CD4-positive, alpha-beta T cell (primary cell): ENCODE measurements around the gene KRTAP5-8. TPM values are rescaled to one million over a fixed set of nuclear protein-coding genes. Genes with fewer than 3 reads are reported as not detected.
"Not testable (repeated sequence)": the region's sequence is repeated elsewhere in the genome, so short reads cannot be mapped to it uniquely, and the experiment has no call there.

Source experiments
- ATAC-seq: fragments of 200-7000 bp; cut with Tn5 transposase; one replicate; pipeline ENCODE4 v1.10.0; 2022; ENCODE audit warnings: mild to moderate bottlenecking; ENCODE audit not compliant: poor library complexity
- CTCF ChIA-PET: fragments of 350-600 bp; sonication (Branson Sonifier 250); formaldehyde crosslinking; loops from one replicate; lab custom pipeline; 2021; ENCODE audit warnings: antibody characterized with exemption, inconsistent platforms; lab: Charles Lee
- POLR2A ChIA-PET: fragments of 350-600 bp; sonication (Branson Sonifier 250); formaldehyde crosslinking; loops from one replicate; lab custom pipeline; 2021; ENCODE audit warnings: antibody characterized with exemption, inconsistent platforms; lab: Charles Lee
- DNase-seq, 14 experiments: peaks; one replicate each; pipeline ENCODE4 v3.0.0-alpha.2; 2013 to 2020; ENCODE audit warnings: mixed read lengths in 2 of 14
- H3K27ac ChIP-seq, 2 donors: one replicate each; pipeline versions ENCODE4 v1.5.1 to v1.7.0; 2013; ENCODE audit warnings: low read length in 2 of 2, low read depth in 1 of 2, mild to moderate bottlenecking in 1 of 2
- H3K27me3 ChIP-seq, 2 experiments: 1 replicate in 1 of 2; 2 replicates in 1 of 2; pipeline versions ENCODE4 v1.6.1 to v1.7.0; 2013; ENCODE audit warnings: low read length in 2 of 2, control low read depth in 1 of 2, mild to moderate bottlenecking in 1 of 2, moderate library complexity in 1 of 2; ENCODE audit not compliant: insufficient read depth in 2 of 2, control insufficient read depth in 1 of 2
- H3K36me3 ChIP-seq: one replicate; pipeline ENCODE4 v1.6.1; 2013; ENCODE audit warnings: low read length, control low read depth; ENCODE audit not compliant: insufficient read depth
- H3K4me1 ChIP-seq: one replicate; pipeline ENCODE4 v1.6.1; 2013; ENCODE audit warnings: low read length, control low read depth; ENCODE audit not compliant: insufficient read depth
- H3K4me3 ChIP-seq: one replicate; pipeline ENCODE4 v1.5.1; 2013; ENCODE audit warnings: mild to moderate bottlenecking, low read length, moderate library complexity
- H3K9me3 ChIP-seq, 2 experiments: 1 replicate in 1 of 2; 2 replicates in 1 of 2; pipeline versions ENCODE4 v1.6.1 to v1.7.0; 2013; ENCODE audit warnings: low read length in 2 of 2, mild to moderate bottlenecking in 2 of 2, control low read depth in 1 of 2, moderate library complexity in 1 of 2; ENCODE audit not compliant: control insufficient read depth in 1 of 2, insufficient read depth in 1 of 2
- H3K27ac Mint-ChIP-seq: one replicate; pipeline ENCODE4 v1.8.0; 2020; ENCODE audit warnings: mixed read lengths
- H3K27me3 Mint-ChIP-seq: one replicate; pipeline ENCODE4 v1.8.0; 2021; ENCODE audit warnings: mixed read lengths
- H3K36me3 Mint-ChIP-seq: one replicate; pipeline ENCODE4 v1.8.0; 2021; ENCODE audit warnings: low read depth, mixed read lengths
- H3K4me1 Mint-ChIP-seq: one replicate; pipeline ENCODE4 v1.8.0; 2021; ENCODE audit warnings: low read depth, mixed read lengths
- H3K4me3 Mint-ChIP-seq: one replicate; pipeline ENCODE4 v1.8.0; 2020; ENCODE audit warnings: mild to moderate bottlenecking, mixed read lengths
- H3K9me3 Mint-ChIP-seq: one replicate; pipeline ENCODE4 v1.8.0; 2020; ENCODE audit warnings: mixed read lengths
- intact Hi-C, 2 experiments: fragments of 100-400 bp; cut with DNase I in 1 of 2; cut with micrococcal nuclease in 1 of 2; formaldehyde crosslinking; loops; one replicate each; pipeline versions ENCODE4 v1.15.1 to v1.9.0; 2023 to 2025; cut with DNase I, micrococcal nuclease
- total RNA-seq, 174 experiments: library from RNA in 2 of 174; stranded (reverse) in 2 of 174; gene quantifications; one replicate each; pipeline ENCODE4 v1.2.3 and lab custom pipeline; 2021 to 2026
- TF ChIP-seq, protein P1 (sequence below): fragments of 200-600 bp; IDR thresholded peaks from one replicate; pipeline ENCODE4 v1.8.0; 2022; ENCODE audit warnings: antibody characterized with exemption, mild to moderate bottlenecking

The KRTAP5-8 gene
- total RNA-seq, 2 experiments from 2014 or later = not detected

DNA sequence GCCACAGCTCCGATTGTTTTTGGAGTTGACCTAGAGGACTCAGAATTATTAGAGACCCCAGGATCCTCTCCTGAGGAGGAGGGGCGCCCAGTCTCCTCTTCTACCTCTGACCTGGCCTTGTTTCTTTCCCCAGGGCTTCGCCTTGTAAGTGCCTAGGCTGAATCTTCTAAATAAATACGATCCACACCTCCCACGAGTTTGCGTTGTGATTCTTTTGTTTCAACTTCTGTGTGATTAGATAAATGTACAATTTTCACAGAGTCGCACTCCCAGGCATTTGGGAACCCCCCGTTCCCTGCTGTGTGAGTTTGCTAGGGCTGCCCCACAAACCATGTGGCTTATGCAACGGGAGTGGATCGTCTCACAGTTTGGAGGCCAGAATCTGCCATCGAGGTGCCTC lies 1.2 kb downstream of the KRTAP5-8 start:
- intact Hi-C loops = no loop called here
- Histone ChIP-seq H3K27ac (no peak overlapping the region), H3K36me3 (no peaks in the 10 kb centered on the region), H3K4me1 (no peaks in the 10 kb centered on the region), H3K27me3 (no peaks in the 10 kb centered on the region), H3K9me3 (peaks cover 0 to 14% of the 10 kb centered on the region in 2 experiments), H3K4me3 (no peak overlapping the region)
- no peak overlapping the region for H3K4me3 Mint-ChIP-seq
- DNase-seq (no peak), ATAC-seq (no peak)
- POLR2A ChIA-PET = no interaction called here
- TF ChIP-seq, protein P1, sequence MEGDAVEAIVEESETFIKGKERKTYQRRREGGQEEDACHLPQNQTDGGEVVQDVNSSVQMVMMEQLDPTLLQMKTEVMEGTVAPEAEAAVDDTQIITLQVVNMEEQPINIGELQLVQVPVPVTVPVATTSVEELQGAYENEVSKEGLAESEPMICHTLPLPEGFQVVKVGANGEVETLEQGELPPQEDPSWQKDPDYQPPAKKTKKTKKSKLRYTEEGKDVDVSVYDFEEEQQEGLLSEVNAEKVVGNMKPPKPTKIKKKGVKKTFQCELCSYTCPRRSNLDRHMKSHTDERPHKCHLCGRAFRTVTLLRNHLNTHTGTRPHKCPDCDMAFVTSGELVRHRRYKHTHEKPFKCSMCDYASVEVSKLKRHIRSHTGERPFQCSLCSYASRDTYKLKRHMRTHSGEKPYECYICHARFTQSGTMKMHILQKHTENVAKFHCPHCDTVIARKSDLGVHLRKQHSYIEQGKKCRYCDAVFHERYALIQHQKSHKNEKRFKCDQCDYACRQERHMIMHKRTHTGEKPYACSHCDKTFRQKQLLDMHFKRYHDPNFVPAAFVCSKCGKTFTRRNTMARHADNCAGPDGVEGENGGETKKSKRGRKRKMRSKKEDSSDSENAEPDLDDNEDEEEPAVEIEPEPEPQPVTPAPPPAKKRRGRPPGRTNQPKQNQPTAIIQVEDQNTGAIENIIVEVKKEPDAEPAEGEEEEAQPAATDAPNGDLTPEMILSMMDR = no peak
- peaks cover 5% of the 10 kb centered on the region for H3K27me3 Mint-ChIP-seq
- H3K27ac Mint-ChIP-seq = no peak overlapping the region
- H3K9me3 Mint-ChIP-seq = peaks cover 8% of the 10 kb centered on the region
- no peaks in the 10 kb centered on the region for H3K36me3 Mint-ChIP-seq
- CTCF ChIA-PET = no interaction called here
- H3K4me1 Mint-ChIP-seq = no peaks in the 10 kb centered on the region

DNA sequence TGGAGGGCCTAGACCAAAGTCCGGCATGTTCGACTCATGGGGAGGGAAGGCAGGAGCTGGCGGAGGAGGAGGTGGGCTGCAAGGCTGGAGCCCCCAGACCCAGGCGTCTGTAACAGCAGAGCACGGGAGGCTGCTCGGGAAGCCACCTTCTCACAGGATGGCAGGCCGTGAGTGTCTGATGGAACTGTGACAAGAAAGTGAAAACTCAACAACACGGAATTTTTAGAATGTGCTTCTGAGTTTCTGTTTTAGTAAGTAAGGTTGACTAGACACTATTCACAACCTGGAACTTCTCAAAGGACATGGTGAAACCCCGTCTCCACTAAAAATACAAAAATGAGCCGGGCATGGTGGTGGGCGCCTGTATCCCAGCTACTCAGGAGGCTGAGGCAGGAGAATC lies 2.1 kb downstream of the KRTAP5-8 start:
- intact Hi-C loops, ATAC-seq, H3K27me3 Mint-ChIP-seq, H3K36me3 ChIP-seq, DNase-seq, H3K27ac Mint-ChIP-seq, CTCF ChIA-PET, H3K9me3 Mint-ChIP-seq, H3K4me1 ChIP-seq, H3K27ac ChIP-seq, H3K4me3 ChIP-seq, H3K36me3 Mint-ChIP-seq, H3K4me1 Mint-ChIP-seq, H3K27me3 ChIP-seq, POLR2A ChIA-PET, H3K4me3 Mint-ChIP-seq: not testable (repeated sequence)
- H3K9me3 ChIP-seq = peaks cover 0 to 14% of the 10 kb centered on the region in 2 experiments

DNA sequence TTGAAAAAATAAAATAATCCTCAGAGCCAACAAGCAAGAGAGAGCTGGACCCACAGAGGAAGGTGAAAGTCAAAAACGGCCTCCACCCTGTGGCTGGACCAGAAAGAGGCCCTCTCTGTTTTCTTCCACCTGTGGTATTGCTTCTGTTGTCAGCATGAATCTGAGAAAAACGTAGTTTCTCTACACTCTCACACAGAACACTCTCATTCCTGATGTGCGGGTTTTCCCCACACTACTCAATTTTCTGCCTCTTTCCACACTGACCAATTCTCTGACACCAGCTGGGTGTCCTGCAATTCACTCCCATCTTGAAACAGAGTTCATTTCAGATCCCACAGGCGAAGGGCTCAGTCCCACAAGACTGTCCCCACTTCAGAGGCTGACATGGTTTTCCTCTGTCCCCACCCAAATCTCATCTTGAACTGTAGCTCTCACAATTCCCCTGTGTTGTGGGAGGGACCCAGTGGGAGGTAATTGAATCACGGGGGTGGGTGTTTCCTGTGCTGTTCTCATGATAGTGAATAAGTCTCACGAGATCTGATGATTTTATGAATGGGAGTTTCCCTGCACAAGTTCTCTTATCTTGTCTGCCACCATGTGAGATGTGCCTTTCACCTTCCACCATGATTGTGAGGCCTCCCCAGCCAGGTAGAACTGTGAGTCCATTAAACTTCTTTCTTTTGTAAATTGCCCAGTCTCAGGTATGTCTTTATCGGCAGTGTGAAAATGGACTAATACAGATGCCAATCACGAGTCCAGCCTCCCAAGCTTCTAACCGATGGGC lies 2.9 kb downstream of the KRTAP5-8 start:
- ATAC-seq, POLR2A ChIA-PET, H3K27ac Mint-ChIP-seq, H3K27me3 ChIP-seq, H3K4me1 ChIP-seq, H3K27me3 Mint-ChIP-seq, H3K36me3 ChIP-seq, H3K27ac ChIP-seq, DNase-seq, H3K4me1 Mint-ChIP-seq, H3K9me3 Mint-ChIP-seq, H3K4me3 ChIP-seq, H3K4me3 Mint-ChIP-seq, intact Hi-C loops, CTCF ChIA-PET, H3K36me3 Mint-ChIP-seq: not testable (repeated sequence)
- H3K9me3 ChIP-seq = peaks cover 0 to 14% of the 10 kb centered on the region in 2 experiments

DNA sequence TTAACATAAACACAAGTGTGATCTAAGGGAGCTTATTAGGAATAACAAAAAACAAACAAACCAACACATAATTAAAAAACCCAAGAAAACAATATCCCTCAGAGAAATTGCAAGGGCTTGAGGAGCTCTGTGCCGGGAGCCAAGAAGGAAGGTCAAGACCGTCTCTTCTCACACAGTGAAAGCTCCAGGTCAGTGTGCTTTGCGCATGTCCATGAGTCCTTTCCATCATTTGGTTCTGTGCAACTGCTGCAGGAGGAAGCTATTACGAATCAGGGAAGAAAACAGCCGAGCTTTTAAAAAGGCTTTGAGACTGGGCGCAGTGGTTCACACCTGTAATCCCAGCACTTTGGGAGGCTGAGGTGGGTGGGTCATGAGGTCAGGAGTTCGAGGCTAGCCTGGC lies 4.6 kb downstream of the KRTAP5-8 start:
- Histone ChIP-seq H3K4me3 (no peak overlapping the region), H3K36me3 (no peaks in the 10 kb centered on the region), H3K27ac (no peak overlapping the region), H3K4me1 (no peaks in the 10 kb centered on the region), H3K27me3 (peaks cover 0 to 1% of the 10 kb centered on the region in 2 experiments), H3K9me3 (peaks cover 0 to 25% of the 10 kb centered on the region in 2 experiments)
- no peak for ATAC-seq
- TF ChIP-seq, protein P1 = no peak
- ChIA-PET POLR2A (no interaction called here), CTCF (no interaction called here)
- no peak overlapping the region for H3K27ac Mint-ChIP-seq
- intact Hi-C loops = no loop called here
- H3K4me3 Mint-ChIP-seq = no peak overlapping the region
- DNase-seq = no peak
- H3K27me3 Mint-ChIP-seq = peaks cover 19% of the 10 kb centered on the region
- no peaks in the 10 kb centered on the region for H3K36me3 Mint-ChIP-seq
- H3K4me1 Mint-ChIP-seq = no peaks in the 10 kb centered on the region
- H3K9me3 Mint-ChIP-seq = peaks cover 8% of the 10 kb centered on the region
